Fibroblast of lung (primary cell): Measurements from ENCODE around the gene AEBP2.

Experiments
- CTCF ChIP-seq, 2 donors: IDR thresholded peaks in 1 of 2; conservative IDR thresholded peaks in 1 of 2; 1 replicate in 1 of 2; 2 replicates in 1 of 2; pipeline ENCODE4 v1.5.1; 2011 to 2012; ENCODE audit warnings: low read length in 2 of 2, control low read depth in 1 of 2, inconsistent platforms in 1 of 2, low read depth in 1 of 2, mild to moderate bottlenecking in 1 of 2
- EZH2 ChIP-seq: IDR thresholded peaks from 2 replicates; pipeline ENCODE4 v1.5.1; 2012; ENCODE audit warnings: low read length, control low read depth, mild to moderate bottlenecking; ENCODE audit errors: missing control alignments

GRCh38 chr12:19431407-19432308 is 7.6 kb upstream of the AEBP2 start:
- no peak for TF ChIP-seq CTCF (conservative IDR thresholded peaks at IDR 0.05 in 1 of 2, IDR thresholded peaks at IDR 0.05 in 1 of 2; ENCODE audit: low read depth in 1 of 2, low read length in 2 of 2)
- TF ChIP-seq EZH2: no peak
